CD4-positive, alpha-beta T cell (primary cell): ENCODE data around the gene GPR156. TPM values are rescaled to one million over a fixed set of nuclear protein-coding genes. Genes with fewer than 3 reads are reported as not detected.

Source experiments
- ATAC-seq: fragments of 200-7000 bp; cut with Tn5 transposase; one replicate; pipeline ENCODE4 v1.10.0; 2022; ENCODE audit warnings: mild to moderate bottlenecking; ENCODE audit not compliant: poor library complexity
- CTCF ChIA-PET: fragments of 350-600 bp; sonication (Branson Sonifier 250); formaldehyde crosslinking; loops from one replicate; lab custom pipeline; 2021; ENCODE audit warnings: antibody characterized with exemption, inconsistent platforms; lab: Charles Lee
- POLR2A ChIA-PET: fragments of 350-600 bp; sonication (Branson Sonifier 250); formaldehyde crosslinking; loops from one replicate; lab custom pipeline; 2021; ENCODE audit warnings: antibody characterized with exemption, inconsistent platforms; lab: Charles Lee
- DNase-seq, 14 experiments: peaks; one replicate each; pipeline ENCODE4 v3.0.0-alpha.2; 2013 to 2020; ENCODE audit warnings: mixed read lengths in 2 of 14
- H3K27ac ChIP-seq, 2 donors: one replicate each; pipeline versions ENCODE4 v1.5.1 to v1.7.0; 2013; ENCODE audit warnings: low read length in 2 of 2, low read depth in 1 of 2, mild to moderate bottlenecking in 1 of 2
- H3K27me3 ChIP-seq, 2 experiments: 1 replicate in 1 of 2; 2 replicates in 1 of 2; pipeline versions ENCODE4 v1.6.1 to v1.7.0; 2013; ENCODE audit warnings: low read length in 2 of 2, control low read depth in 1 of 2, mild to moderate bottlenecking in 1 of 2, moderate library complexity in 1 of 2; ENCODE audit not compliant: insufficient read depth in 2 of 2, control insufficient read depth in 1 of 2
- H3K36me3 ChIP-seq: one replicate; pipeline ENCODE4 v1.6.1; 2013; ENCODE audit warnings: low read length, control low read depth; ENCODE audit not compliant: insufficient read depth
- H3K4me1 ChIP-seq: one replicate; pipeline ENCODE4 v1.6.1; 2013; ENCODE audit warnings: low read length, control low read depth; ENCODE audit not compliant: insufficient read depth
- H3K4me3 ChIP-seq: one replicate; pipeline ENCODE4 v1.5.1; 2013; ENCODE audit warnings: mild to moderate bottlenecking, low read length, moderate library complexity
- H3K9me3 ChIP-seq, 2 experiments: 1 replicate in 1 of 2; 2 replicates in 1 of 2; pipeline versions ENCODE4 v1.6.1 to v1.7.0; 2013; ENCODE audit warnings: low read length in 2 of 2, mild to moderate bottlenecking in 2 of 2, control low read depth in 1 of 2, moderate library complexity in 1 of 2; ENCODE audit not compliant: control insufficient read depth in 1 of 2, insufficient read depth in 1 of 2
- H3K27ac Mint-ChIP-seq: one replicate; pipeline ENCODE4 v1.8.0; 2020; ENCODE audit warnings: mixed read lengths
- H3K27me3 Mint-ChIP-seq: one replicate; pipeline ENCODE4 v1.8.0; 2021; ENCODE audit warnings: mixed read lengths
- H3K36me3 Mint-ChIP-seq: one replicate; pipeline ENCODE4 v1.8.0; 2021; ENCODE audit warnings: low read depth, mixed read lengths
- H3K4me1 Mint-ChIP-seq: one replicate; pipeline ENCODE4 v1.8.0; 2021; ENCODE audit warnings: low read depth, mixed read lengths
- H3K4me3 Mint-ChIP-seq: one replicate; pipeline ENCODE4 v1.8.0; 2020; ENCODE audit warnings: mild to moderate bottlenecking, mixed read lengths
- H3K9me3 Mint-ChIP-seq: one replicate; pipeline ENCODE4 v1.8.0; 2020; ENCODE audit warnings: mixed read lengths
- CTCF ChIP-seq: fragments of 200-600 bp; IDR thresholded peaks from one replicate; pipeline ENCODE4 v1.8.0; 2022; ENCODE audit warnings: antibody characterized with exemption, mild to moderate bottlenecking
- intact Hi-C, 2 experiments: fragments of 100-400 bp; cut with DNase I in 1 of 2; cut with micrococcal nuclease in 1 of 2; formaldehyde crosslinking; loops; one replicate each; pipeline versions ENCODE4 v1.15.1 to v1.9.0; 2023 to 2025; cut with DNase I, micrococcal nuclease
- total RNA-seq, 174 experiments: library from RNA in 2 of 174; stranded (reverse) in 2 of 174; gene quantifications; one replicate each; pipeline ENCODE4 v1.2.3 and lab custom pipeline; 2021 to 2026

The GPR156 gene
- total RNA-seq, 2 experiments from 2014 or later = 0.17 to 0.27 TPM

DNA sequence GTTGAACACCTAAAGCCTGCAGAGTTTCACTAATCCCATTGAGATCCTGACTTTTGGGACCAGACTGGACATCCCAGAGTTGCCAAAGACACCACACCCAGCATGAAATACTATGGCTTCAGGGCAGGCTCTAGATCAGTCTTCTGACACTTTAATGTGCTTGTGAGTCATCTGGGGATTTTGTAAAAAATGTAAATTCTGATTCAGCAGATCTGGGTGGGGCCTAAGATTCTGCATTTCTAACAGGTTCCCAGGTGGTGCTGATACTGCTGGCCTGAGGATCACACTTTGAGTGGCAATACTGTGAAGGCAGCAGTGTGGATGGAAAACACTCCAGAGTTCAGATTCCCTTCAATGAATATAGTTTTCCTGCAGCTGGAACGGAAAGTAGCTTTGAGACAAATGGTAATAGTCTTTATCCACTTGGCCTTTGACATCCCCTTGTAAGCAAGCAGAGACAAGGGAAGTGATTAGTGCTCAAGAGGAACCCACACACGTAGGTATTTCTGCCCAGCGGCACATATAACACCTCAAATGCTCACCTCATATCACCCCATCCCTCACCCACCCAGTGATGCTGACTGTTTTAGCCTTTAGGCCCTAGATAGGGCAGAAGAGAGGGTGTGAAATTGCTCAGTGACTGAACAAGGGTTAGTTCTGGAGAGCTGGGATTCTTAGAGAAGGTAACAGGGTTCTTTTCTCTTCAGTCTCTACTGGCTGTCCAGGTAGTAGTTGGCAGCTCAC, 139.3 kb downstream of the GPR156 start:
- no peak overlapping the region for H3K27ac Mint-ChIP-seq
- TF ChIP-seq CTCF = no peak
- no peaks in the 10 kb centered on the region for H3K27me3 ChIP-seq
- H3K4me1 ChIP-seq = no peaks in the 10 kb centered on the region
- no peaks in the 10 kb centered on the region for H3K36me3 Mint-ChIP-seq
- H3K27me3 Mint-ChIP-seq = no peaks in the 10 kb centered on the region
- H3K36me3 ChIP-seq = no peaks in the 10 kb centered on the region
- H3K9me3 Mint-ChIP-seq = no peaks in the 10 kb centered on the region
- H3K27ac ChIP-seq = peak overlapping the region in 1 of 2 donors; percentile 7
- CTCF ChIA-PET = interaction anchor here (0.7 to 1.7 kb wide), 3 partner anchors 248 to 415 kb away, joined by 3 to 5 read pairs (median 4); no protein-coding TSS in a partner anchor
- POLR2A ChIA-PET = interaction anchor here (4.1 kb wide), 1 partner anchor 51 kb away, joined by 37 read pairs; the partner anchor contains the start of gene GSK3B
- H3K4me3 ChIP-seq = no peak overlapping the region
- H3K9me3 ChIP-seq = no peaks in the 10 kb centered on the region
- no peak overlapping the region for H3K4me3 Mint-ChIP-seq
- ATAC-seq (no peak), DNase-seq (peak in 2 of 14 experiments; percentile 26 to 45)
- intact Hi-C loops = loop anchor here (2.0 to 5.0 kb wide), 2 partner anchors 51 to 323 kb away; partner anchors contain the start of gene GSK3B (in 1 of the 2)
- peaks cover 17% of the 10 kb centered on the region for H3K4me1 Mint-ChIP-seq

DNA sequence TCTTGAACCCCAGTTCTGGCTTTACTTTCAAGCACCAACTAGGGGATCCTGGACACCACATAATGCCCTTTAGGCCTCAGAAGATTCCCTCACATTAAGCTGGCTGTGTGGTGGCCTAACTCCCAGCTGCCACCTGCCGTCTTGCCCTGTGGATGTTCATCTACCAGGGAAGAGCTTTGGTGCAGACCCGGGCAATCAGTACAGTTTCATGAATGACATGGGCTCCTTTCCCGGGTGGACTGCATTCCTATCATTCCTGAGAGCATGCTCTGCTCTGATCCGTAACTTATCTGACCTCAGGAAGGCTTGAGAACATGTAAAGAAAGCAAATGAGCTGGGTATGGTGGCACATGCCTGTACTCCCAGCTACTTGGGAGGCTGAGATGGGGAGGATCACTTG, 140.8 kb downstream of the GPR156 start:
- no peak overlapping the region for H3K27ac ChIP-seq
- TF ChIP-seq CTCF = no peak
- ChIA-PET POLR2A (no interaction called here), CTCF (no interaction called here)
- no peak for DNase-seq
- H3K4me3 ChIP-seq = no peak overlapping the region
- ATAC-seq = no peak
- H3K4me1 Mint-ChIP-seq = peaks cover 17% of the 10 kb centered on the region
- no peaks in the 10 kb centered on the region for H3K36me3 Mint-ChIP-seq
- no peaks in the 10 kb centered on the region for H3K4me1 ChIP-seq
- no peak overlapping the region for H3K27ac Mint-ChIP-seq
- peaks cover 0 to 3% of the 10 kb centered on the region in 2 experiments for H3K9me3 ChIP-seq
- no peak overlapping the region for H3K4me3 Mint-ChIP-seq
- H3K27me3 ChIP-seq = no peaks in the 10 kb centered on the region
- no peaks in the 10 kb centered on the region for H3K9me3 Mint-ChIP-seq
- intact Hi-C loops = no loop called here
- no peaks in the 10 kb centered on the region for H3K36me3 ChIP-seq
- no peaks in the 10 kb centered on the region for H3K27me3 Mint-ChIP-seq

DNA sequence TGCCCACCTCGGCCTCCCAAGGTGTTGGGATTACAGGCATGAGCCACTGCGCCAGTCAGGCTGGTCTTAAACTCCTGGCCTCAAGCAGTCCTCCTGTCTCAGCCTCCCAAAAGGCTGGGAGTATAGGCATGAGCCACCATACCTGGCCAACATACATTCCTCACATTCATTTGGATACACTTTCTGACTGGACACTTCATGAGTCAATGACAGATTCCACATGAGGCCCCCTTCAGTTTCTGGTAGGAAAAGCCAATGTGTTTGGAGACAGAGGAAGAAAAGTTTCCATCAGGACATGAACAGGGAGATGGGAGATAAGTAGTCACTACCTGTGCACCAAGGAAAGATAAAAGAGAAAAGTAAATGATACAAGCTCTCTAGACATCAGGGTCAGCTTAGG, 141.3 kb downstream of the GPR156 start:
- Histone ChIP-seq H3K36me3 (no peaks in the 10 kb centered on the region), H3K4me1 (no peaks in the 10 kb centered on the region), H3K27me3 (no peaks in the 10 kb centered on the region), H3K27ac (no peak overlapping the region), H3K4me3 (no peak overlapping the region), H3K9me3 (peaks cover 0 to 3% of the 10 kb centered on the region in 2 experiments)
- no peaks in the 10 kb centered on the region for H3K36me3 Mint-ChIP-seq
- no peaks in the 10 kb centered on the region for H3K9me3 Mint-ChIP-seq
- no peaks in the 10 kb centered on the region for H3K27me3 Mint-ChIP-seq
- intact Hi-C loops = no loop called here
- ChIA-PET CTCF (no interaction called here), POLR2A (no interaction called here)
- H3K4me1 Mint-ChIP-seq = peaks cover 14% of the 10 kb centered on the region
- DNase-seq (no peak), ATAC-seq (no peak)
- no peak overlapping the region for H3K27ac Mint-ChIP-seq
- no peak for TF ChIP-seq CTCF
- no peak overlapping the region for H3K4me3 Mint-ChIP-seq
